ENCODE data around the gene BIN1.

Gene BIN1

GRCh38 chr2:127143841-127144782 is 37.2 kb upstream of the BIN1 start:
- Histone ChIP-seq H3K27me3 (ENCODE audit: control insufficient read depth, insufficient read depth, low read length) (no peaks in the 10 kb centered on the region), H3K9ac (ENCODE audit: low read depth, low read length) (no peak overlapping the region), H3K36me3 (ENCODE audit: control insufficient read depth, insufficient read depth, low read length) (no peaks in the 10 kb centered on the region), H3K4me1 (ENCODE audit: control insufficient read depth, insufficient read depth, low read length) (no peaks in the 10 kb centered on the region; the same call in 1 of the 2 replicates), H3K27ac (ENCODE audit: low read depth, low read length) (no peak overlapping the region), H3K4me3 (ENCODE audit: low read depth, low read length) (no peak overlapping the region), H3K9me3 (ENCODE audit: control insufficient read depth, insufficient read depth, low read length) (no peaks in the 10 kb centered on the region)

GRCh38 chr2:127142663-127143630 is 36.0 kb upstream of the BIN1 start:
- Histone ChIP-seq H3K27ac (ENCODE audit: low read depth, low read length) (no peak overlapping the region), H3K27me3 (ENCODE audit: control insufficient read depth, insufficient read depth, low read length) (no peaks in the 10 kb centered on the region), H3K4me1 (ENCODE audit: control insufficient read depth, insufficient read depth, low read length) (no peaks in the 10 kb centered on the region; the same call in 1 of the 2 replicates)

DNA sequence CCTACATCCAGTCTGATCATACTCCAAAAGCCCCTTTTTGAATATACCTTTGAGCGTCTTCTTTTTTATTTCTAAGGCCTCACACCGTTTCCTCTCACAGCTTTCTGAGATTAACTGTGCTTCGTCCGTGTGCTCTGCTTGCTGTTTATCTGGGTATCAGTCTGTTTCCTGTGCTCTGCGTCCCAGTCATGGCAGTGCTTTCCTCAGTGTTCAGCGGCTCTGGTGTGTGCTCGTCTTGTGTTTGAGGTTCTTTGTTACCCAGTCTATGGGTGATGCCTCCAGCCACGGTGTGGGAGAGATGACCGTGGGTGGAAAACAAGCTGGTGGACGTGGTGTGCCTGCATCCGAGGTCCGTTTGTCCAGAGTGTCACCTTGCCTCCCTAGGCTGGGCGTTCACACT is 33.6 kb upstream of the BIN1 start:
- Histone ChIP-seq H3K27ac (ENCODE audit: low read depth, low read length) (no peak overlapping the region), H3K4me1 (ENCODE audit: control insufficient read depth, insufficient read depth, low read length) (no peaks in the 10 kb centered on the region), H3K4me3 (ENCODE audit: low read depth, low read length) (no peak overlapping the region), H3K36me3 (ENCODE audit: control insufficient read depth, insufficient read depth, low read length) (no peaks in the 10 kb centered on the region), H3K9ac (ENCODE audit: low read depth, low read length) (no peak overlapping the region), H3K9me3 (ENCODE audit: control insufficient read depth, insufficient read depth, low read length) (no peaks in the 10 kb centered on the region), H3K27me3 (ENCODE audit: control insufficient read depth, insufficient read depth, low read length) (no peaks in the 10 kb centered on the region)

More at GRCh38 chr2:127142663-127143630, 36.0 kb upstream of the BIN1 start:
- Histone ChIP-seq H3K36me3 (ENCODE audit: control insufficient read depth, insufficient read depth, low read length) (no peaks in the 10 kb centered on the region), H3K4me3 (ENCODE audit: low read depth, low read length) (no peak overlapping the region), H3K9ac (ENCODE audit: low read depth, low read length) (no peak overlapping the region), H3K9me3 (ENCODE audit: control insufficient read depth, insufficient read depth, low read length) (no peaks in the 10 kb centered on the region)

DNA sequence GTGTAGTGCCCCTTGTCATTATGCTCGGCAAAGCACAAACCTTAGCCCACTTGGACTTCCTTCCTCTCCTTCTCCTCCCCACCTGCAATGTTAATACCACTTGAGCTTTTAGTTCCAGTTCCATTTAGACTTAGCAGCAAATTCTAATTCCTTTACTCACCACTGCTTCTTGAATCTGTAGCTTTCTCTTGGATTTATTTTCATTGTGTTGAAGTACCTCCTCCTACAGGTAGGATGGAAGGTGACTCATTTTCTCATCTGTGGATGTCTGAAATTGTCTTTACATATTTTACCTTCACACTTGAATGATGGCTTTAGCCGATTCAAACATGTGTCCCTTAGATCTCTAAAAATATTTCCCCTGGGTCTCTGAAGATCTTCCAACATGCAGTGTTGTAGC is 32.8 kb upstream of the BIN1 start:
- Histone ChIP-seq H3K27ac (ENCODE audit: low read depth, low read length) (no peak overlapping the region), H3K4me3 (ENCODE audit: low read depth, low read length) (no peak overlapping the region), H3K9ac (ENCODE audit: low read depth, low read length) (no peak overlapping the region), H3K9me3 (ENCODE audit: control insufficient read depth, insufficient read depth, low read length) (no peaks in the 10 kb centered on the region), H3K4me1 (ENCODE audit: control insufficient read depth, insufficient read depth, low read length) (no peaks in the 10 kb centered on the region), H3K36me3 (ENCODE audit: control insufficient read depth, insufficient read depth, low read length) (no peaks in the 10 kb centered on the region), H3K27me3 (ENCODE audit: control insufficient read depth, insufficient read depth, low read length) (no peaks in the 10 kb centered on the region)

DNA sequence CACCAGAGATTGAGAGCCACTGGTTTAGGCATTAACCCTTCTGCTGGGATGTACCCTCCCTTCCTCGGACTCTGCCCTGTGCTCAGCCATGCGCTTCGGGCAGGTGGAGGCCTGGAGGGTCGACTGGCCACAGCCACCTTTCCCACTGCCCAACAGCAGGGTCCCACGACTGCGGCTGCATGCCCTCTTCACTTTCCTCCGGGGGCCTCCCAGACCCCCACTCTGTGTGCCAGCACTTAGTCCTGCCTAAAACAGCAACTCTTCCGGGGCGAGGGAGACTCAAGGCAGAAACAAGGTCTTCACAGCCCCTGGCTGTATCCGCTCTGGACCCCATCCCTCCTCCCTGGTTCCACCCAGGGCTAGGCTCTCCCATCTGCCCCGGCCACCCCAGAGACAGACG is 31.3 kb upstream of the BIN1 start:
- Histone ChIP-seq H3K9me3 (ENCODE audit: control insufficient read depth, insufficient read depth, low read length) (no peaks in the 10 kb centered on the region), H3K4me3 (ENCODE audit: low read depth, low read length) (no peak overlapping the region), H3K27ac (ENCODE audit: low read depth, low read length) (no peak overlapping the region), H3K36me3 (ENCODE audit: control insufficient read depth, insufficient read depth, low read length) (no peaks in the 10 kb centered on the region), H3K4me1 (ENCODE audit: control insufficient read depth, insufficient read depth, low read length) (no peaks in the 10 kb centered on the region), H3K27me3 (ENCODE audit: control insufficient read depth, insufficient read depth, low read length) (no peaks in the 10 kb centered on the region), H3K9ac (ENCODE audit: low read depth, low read length) (no peak overlapping the region)

DNA sequence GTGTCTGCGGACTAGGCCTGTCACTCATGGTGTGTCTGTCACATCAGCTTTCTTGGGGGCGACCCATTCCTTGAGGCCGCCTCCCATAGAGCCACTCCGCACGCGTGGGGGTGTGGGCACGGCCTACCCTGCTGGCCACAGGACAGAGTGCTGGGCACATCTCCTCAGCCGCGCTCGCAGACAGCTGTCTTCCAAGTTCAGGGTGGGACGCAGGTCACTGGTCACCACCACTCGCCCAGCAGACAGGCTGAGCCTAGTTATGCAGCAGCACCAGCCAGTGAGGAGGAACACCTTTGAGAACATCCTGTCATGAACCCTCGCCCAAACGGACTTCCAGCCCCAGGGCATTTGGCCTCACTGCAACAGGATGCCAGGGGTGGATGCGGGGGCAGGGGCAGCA is 30.8 kb upstream of the BIN1 start:
- no peaks in the 10 kb centered on the region for H3K9me3 ChIP-seq (ENCODE audit: control insufficient read depth, insufficient read depth, low read length)
- H3K27ac ChIP-seq (ENCODE audit: low read depth, low read length): no peak overlapping the region
- H3K36me3 ChIP-seq (ENCODE audit: control insufficient read depth, insufficient read depth, low read length): no peaks in the 10 kb centered on the region
- no peak overlapping the region for H3K9ac ChIP-seq (ENCODE audit: low read depth, low read length)
- no peaks in the 10 kb centered on the region for H3K4me1 ChIP-seq (ENCODE audit: control insufficient read depth, insufficient read depth, low read length)
- H3K27me3 ChIP-seq (ENCODE audit: control insufficient read depth, insufficient read depth, low read length): no peaks in the 10 kb centered on the region
- H3K4me3 ChIP-seq (ENCODE audit: low read depth, low read length): no peak overlapping the region

- Histone ChIP-seq H3K4me1 (ENCODE audit: control insufficient read depth, insufficient read depth, low read length) (no peaks in the 10 kb centered on the region), H3K27ac (ENCODE audit: low read depth, low read length) (no peak overlapping the region), H3K4me3 (ENCODE audit: low read depth, low read length) (no peak overlapping the region), H3K27me3 (ENCODE audit: control insufficient read depth, insufficient read depth, low read length) (no peaks in the 10 kb centered on the region), H3K9me3 (ENCODE audit: control insufficient read depth, insufficient read depth, low read length) (no peaks in the 10 kb centered on the region), H3K9ac (ENCODE audit: low read depth, low read length) (no peak overlapping the region), H3K36me3 (ENCODE audit: control insufficient read depth, insufficient read depth, low read length) (no peaks in the 10 kb centered on the region)
These were observed 30.3 kb upstream of the BIN1 start for GRCh38 chr2:127137225-127137624.

DNA sequence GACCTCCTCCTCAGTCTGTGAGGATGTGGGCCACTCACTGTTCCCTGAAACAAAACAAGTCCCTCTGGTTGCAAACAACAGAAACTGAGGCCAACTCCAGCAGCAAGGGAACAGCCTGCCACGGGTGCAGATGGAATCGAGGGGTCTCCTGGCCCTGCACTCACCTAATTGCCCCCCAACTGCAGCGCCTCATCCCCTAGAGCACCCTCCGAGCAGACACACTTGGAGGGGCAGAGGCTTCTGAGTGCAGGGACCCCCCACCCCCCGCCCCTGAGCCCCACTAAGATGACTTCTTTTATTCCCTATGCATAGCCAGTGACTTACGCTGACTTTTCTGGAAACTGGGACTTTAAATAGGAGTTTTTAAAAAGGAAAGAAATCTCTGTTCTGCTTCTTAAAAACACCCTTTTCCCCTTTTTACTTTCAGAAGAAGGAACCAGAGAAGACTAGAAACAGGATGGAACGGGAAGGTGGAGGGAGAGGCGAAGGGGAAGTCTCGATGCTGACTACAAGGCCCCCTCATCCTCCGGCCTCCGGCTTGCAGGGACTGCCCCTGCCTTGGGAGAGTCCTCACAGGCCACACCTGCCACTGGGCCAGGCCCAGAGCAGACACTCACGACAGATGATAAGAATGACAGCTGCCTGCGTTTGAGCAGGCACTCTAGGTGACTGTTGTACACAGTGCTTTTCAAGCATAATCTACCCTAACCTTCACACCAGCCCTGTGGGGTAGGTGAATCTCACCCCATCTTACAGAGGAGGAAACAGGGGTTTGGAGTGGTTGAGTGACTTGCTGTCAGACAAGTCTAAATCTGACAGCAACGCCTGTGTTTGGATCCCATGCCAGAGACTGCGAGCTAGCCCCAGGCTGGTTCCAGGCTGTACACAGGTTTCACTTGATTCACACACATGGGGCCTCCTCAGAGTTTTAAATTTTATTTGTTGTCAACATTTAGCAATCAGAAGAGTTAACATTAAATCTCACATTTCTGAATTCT is 28.2 kb upstream of the BIN1 start:
- Histone ChIP-seq H3K4me1 (ENCODE audit: control insufficient read depth, insufficient read depth, low read length) (no peaks in the 10 kb centered on the region), H3K27me3 (ENCODE audit: control insufficient read depth, insufficient read depth, low read length) (no peaks in the 10 kb centered on the region), H3K36me3 (ENCODE audit: control insufficient read depth, insufficient read depth, low read length) (no peaks in the 10 kb centered on the region), H3K9ac (ENCODE audit: low read depth, low read length) (no peak overlapping the region), H3K4me3 (ENCODE audit: low read depth, low read length) (no peak overlapping the region), H3K27ac (ENCODE audit: low read depth, low read length) (no peak overlapping the region), H3K9me3 (ENCODE audit: control insufficient read depth, insufficient read depth, low read length) (no peaks in the 10 kb centered on the region)

DNA sequence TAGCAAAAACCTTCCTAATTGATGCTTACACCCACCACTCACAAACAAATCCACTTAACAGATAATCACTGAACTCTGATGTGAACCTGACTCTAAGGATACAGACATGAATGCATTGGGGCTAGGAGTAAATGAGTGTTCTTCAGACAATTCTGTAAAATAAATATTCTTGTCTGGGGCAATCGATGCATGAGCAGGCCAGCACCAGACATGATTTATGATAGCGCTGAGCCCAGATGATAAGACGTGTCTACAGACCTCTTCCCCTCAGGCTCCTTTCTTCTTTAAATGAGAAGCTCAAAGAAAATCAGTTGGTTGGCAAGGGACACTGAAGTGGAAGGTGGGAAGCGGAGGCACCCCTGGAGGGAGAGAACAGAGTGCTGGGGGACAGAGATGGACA is 27.3 kb upstream of the BIN1 start:
- no peak overlapping the region for H3K27ac ChIP-seq (ENCODE audit: low read depth, low read length)
- H3K9me3 ChIP-seq (ENCODE audit: control insufficient read depth, insufficient read depth, low read length): no peaks in the 10 kb centered on the region
- no peak overlapping the region for H3K4me3 ChIP-seq (ENCODE audit: low read depth, low read length)
- no peaks in the 10 kb centered on the region for H3K4me1 ChIP-seq (ENCODE audit: control insufficient read depth, insufficient read depth, low read length)
- H3K36me3 ChIP-seq (ENCODE audit: control insufficient read depth, insufficient read depth, low read length): no peaks in the 10 kb centered on the region
- H3K27me3 ChIP-seq (ENCODE audit: control insufficient read depth, insufficient read depth, low read length): no peaks in the 10 kb centered on the region
- no peak overlapping the region for H3K9ac ChIP-seq (ENCODE audit: low read depth, low read length)

DNA sequence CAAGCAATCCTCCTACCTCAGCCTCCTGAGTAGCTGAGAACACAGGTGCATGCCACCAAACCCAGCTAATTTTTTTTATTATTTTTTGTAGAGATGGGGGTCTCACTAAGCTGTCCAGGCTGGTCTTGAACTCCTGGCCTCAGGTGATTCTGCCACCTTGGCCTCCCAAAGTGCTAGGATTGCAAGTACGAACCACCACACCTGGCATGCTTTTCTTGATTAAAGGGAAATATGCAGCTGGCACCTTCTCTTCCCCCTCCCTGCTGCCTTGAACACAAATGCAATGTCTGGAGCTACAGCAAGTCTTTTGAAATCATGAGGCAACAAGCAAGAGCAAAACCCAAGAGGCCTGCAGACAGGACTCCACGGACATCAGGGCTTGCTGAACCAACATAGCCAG is 26.8 kb upstream of the BIN1 start:
- H3K36me3 ChIP-seq (ENCODE audit: control insufficient read depth, insufficient read depth, low read length): no peaks in the 10 kb centered on the region
- no peaks in the 10 kb centered on the region for H3K27me3 ChIP-seq (ENCODE audit: control insufficient read depth, insufficient read depth, low read length)
- H3K27ac ChIP-seq (ENCODE audit: low read depth, low read length): no peak overlapping the region
- H3K9me3 ChIP-seq (ENCODE audit: control insufficient read depth, insufficient read depth, low read length): no peaks in the 10 kb centered on the region
- H3K4me1 ChIP-seq (ENCODE audit: control insufficient read depth, insufficient read depth, low read length): peaks cover under 1% of the 10 kb centered on the region; the same call in 1 of the 2 replicates
- H3K9ac ChIP-seq (ENCODE audit: low read depth, low read length): no peak overlapping the region
- H3K4me3 ChIP-seq (ENCODE audit: low read depth, low read length): no peak overlapping the region

Data from HUES48 (cell line).